ENCODE measurements around the gene FYB1.

GRCh38 chr5:39171647-39172046 lies 47.7 kb downstream of the FYB1 start:
- TF ChIP-seq CTCF (conservative IDR thresholded peaks at IDR 0.05; ENCODE audit: low read length) (no peak), EZH2phosphoT487 (IDR thresholded peaks at IDR 0.05; ENCODE audit: borderline replicate concordance, low read depth, low read length) (no peak)
